Neutrophil (primary cell): ENCODE measurements around the gene DYRK1A.

Experiments used
- H3K27ac ChIP-seq: fragments of 200-600 bp; sonication (generic); 2 replicates; pipeline ENCODE4 v1.5.1; 2016; ENCODE audit warnings: mild to moderate bottlenecking, moderate library complexity
- H3K27me3 ChIP-seq: fragments of 200-600 bp; sonication (generic); 2 replicates; pipeline ENCODE4 v1.6.0; 2016; ENCODE audit warnings: mild to moderate bottlenecking
- H3K36me3 ChIP-seq: fragments of 200-600 bp; sonication (generic); 2 replicates; pipeline ENCODE4 v1.5.1; 2017
- H3K4me1 ChIP-seq, 2 experiments: fragments of 200-600 bp in 1 of 2; sonication (generic) in 1 of 2; 1 replicate in 1 of 2; 2 replicates in 1 of 2; pipeline versions ENCODE4 v1.5.1 to v1.6.1; 2013 to 2016; ENCODE audit warnings: low read depth in 1 of 2, low read length in 1 of 2, mild to moderate bottlenecking in 1 of 2, moderate library complexity in 1 of 2; ENCODE audit not compliant: control insufficient read depth in 1 of 2, insufficient read depth in 1 of 2
- H3K4me3 ChIP-seq, 2 experiments: fragments of 200-600 bp in 1 of 2; sonication (generic) in 1 of 2; 1 replicate in 1 of 2; 2 replicates in 1 of 2; pipeline ENCODE4 v1.5.1; 2013 to 2016; ENCODE audit warnings: low read depth in 1 of 2, low read length in 1 of 2, mild to moderate bottlenecking in 1 of 2, moderate library complexity in 1 of 2
- H3K9me3 ChIP-seq: fragments of 200-600 bp; sonication (generic); 2 replicates; pipeline ENCODE4 v1.5.1; 2016
- CTCF ChIP-seq: fragments of 200-600 bp; sonication (generic); IDR thresholded peaks from 2 replicates; pipeline ENCODE4 v1.5.1; 2016; ENCODE audit warnings: antibody characterized with exemption

DYRK1A gene

GRCh38 chr21:37407719-37408420, 41.3 kb downstream of the DYRK1A start:
- TF ChIP-seq CTCF, result no peak
- Histone ChIP-seq H3K9me3 (no peaks in the 10 kb centered on the region), H3K27me3 (no peaks in the 10 kb centered on the region), H3K4me3 (no peak overlapping the region), H3K36me3 (peaks cover 3% of the 10 kb centered on the region), H3K27ac (peak overlapping the region; percentile 42), H3K4me1 (peaks cover 0 to 14% of the 10 kb centered on the region in 2 experiments)

- Histone ChIP-seq H3K4me1 (peaks cover 3 to 22% of the 10 kb centered on the region in 2 experiments), H3K27ac (peak overlapping the region; percentile 42), H3K36me3 (peaks cover 3% of the 10 kb centered on the region), H3K9me3 (no peaks in the 10 kb centered on the region), H3K4me3 (no peak overlapping the region), H3K27me3 (no peaks in the 10 kb centered on the region)
- TF ChIP-seq CTCF, result no peak
Measured at GRCh38 chr21:37408464-37409193, 42.1 kb downstream of the DYRK1A start.

- Histone ChIP-seq H3K4me3 (no peak overlapping the region), H3K27ac (no peak overlapping the region), H3K27me3 (no peaks in the 10 kb centered on the region), H3K4me1 (peaks cover 15 to 35% of the 10 kb centered on the region in 2 experiments), H3K36me3 (peaks cover 3% of the 10 kb centered on the region), H3K9me3 (no peaks in the 10 kb centered on the region)
- no peak for TF ChIP-seq CTCF
Measured at GRCh38 chr21:37410639-37411038, 44.1 kb downstream of the DYRK1A start.

- Histone ChIP-seq H3K4me1 (peaks cover 15 to 33% of the 10 kb centered on the region in 2 experiments), H3K27me3 (no peaks in the 10 kb centered on the region), H3K27ac (peak overlapping the region; percentile 24), H3K9me3 (no peaks in the 10 kb centered on the region), H3K4me3 (no peak overlapping the region), H3K36me3 (peaks cover 3% of the 10 kb centered on the region)
- no peak for TF ChIP-seq CTCF
Measured at GRCh38 chr21:37412603-37413360, 46.2 kb downstream of the DYRK1A start.

DNA sequence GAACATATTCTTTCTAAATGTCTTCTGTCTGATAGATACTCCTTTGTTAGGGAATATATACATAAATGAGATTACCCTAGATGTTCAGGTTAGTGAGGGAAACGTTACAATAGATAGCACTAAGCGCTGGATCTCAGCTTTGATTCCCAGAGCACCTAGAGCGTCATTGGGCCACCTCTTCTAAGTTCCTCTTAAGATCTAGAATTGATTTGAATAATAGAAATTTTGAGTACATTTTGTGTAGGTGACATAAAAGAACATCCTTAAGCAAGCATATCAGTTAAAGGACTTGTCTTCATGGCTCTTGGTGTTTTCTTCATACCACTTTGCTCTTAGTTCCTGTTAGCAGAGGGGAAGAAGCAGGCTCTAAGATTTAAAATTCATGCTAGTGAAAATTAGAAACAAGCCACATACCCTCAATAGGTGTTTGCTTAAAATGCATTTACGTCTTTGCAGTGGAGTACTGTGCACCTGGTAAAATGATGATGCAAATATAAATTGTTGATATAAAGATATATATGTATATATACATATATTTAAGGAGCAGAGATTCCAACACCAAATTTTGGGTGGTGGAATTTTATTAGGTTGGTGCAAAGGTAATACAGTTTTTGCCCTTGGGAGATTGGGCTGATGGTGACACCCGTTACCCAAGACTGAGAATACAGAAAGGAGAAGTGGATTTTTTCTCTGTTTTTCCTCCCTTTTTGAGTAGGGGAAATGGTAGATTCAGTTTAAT, 47.1 kb downstream of the DYRK1A start:
- Histone ChIP-seq H3K9me3 (no peaks in the 10 kb centered on the region), H3K4me1 (peaks cover 15 to 33% of the 10 kb centered on the region in 2 experiments), H3K27ac (peak overlapping the region; percentile 69), H3K36me3 (peaks cover 3% of the 10 kb centered on the region), H3K4me3 (no peak overlapping the region), H3K27me3 (no peaks in the 10 kb centered on the region)
- TF ChIP-seq CTCF, result no peak
